HCT116 (cell line): ENCODE data around the gene EHD1. TPM values are rescaled to one million over a fixed set of nuclear protein-coding genes. Genes with fewer than 3 reads are reported as not detected.
A peak's percentile ranks its signal among the peaks of the same experiment; 100 is the strongest.

ENCODE experiments used
- ATAC-seq: fragments of 200-7000 bp; cut with Tn5 transposase; 2 replicates; pipeline ENCODE4 v1.9.1; 2020; ENCODE audit warnings: mild to moderate bottlenecking, moderate library complexity
- BruUV-seq: library from RNA; stranded (reverse); fragments of 400-500 nt; replicated peaks from 2 replicates; lab custom pipeline; 2021; lab: Mats Ljungman, UMichigan
- CTCF ChIA-PET: fragments of 300-600 bp; sonication (Branson Sonifier 250); formaldehyde crosslinking; loops from one replicate; lab custom pipeline; 2021; ENCODE audit warnings: antibody characterized with exemption; lab: Charles Lee
- POLR2A ChIA-PET: fragments of 300-600, 350-600 bp; sonication (Branson Sonifier 250); formaldehyde crosslinking; loops from one replicate; lab custom pipeline; 2021; ENCODE audit warnings: antibody characterized with exemption; lab: Charles Lee
- RAD21 ChIA-PET, 2 experiments: fragments of 300-600 bp; sonication (Branson Sonifier 250); formaldehyde crosslinking; loops; one replicate each; lab custom pipeline; 2023; ENCODE audit warnings: low total read pairs in 2 of 2; ENCODE audit not compliant: uncharacterized antibody in 2 of 2, unreplicated experiment in 2 of 2, low non-redundant PET in 1 of 2; lab: Charles Lee
- DNase-seq: peaks from one replicate; pipeline ENCODE4 v3.0.0-alpha.2; 2010; ENCODE audit warnings: low read depth, low spot score
- H2AFZ ChIP-seq: fragments of 200-600 bp; shearing (Covaris generic), sonication (generic); 2 replicates; pipeline ENCODE4 v1.6.1; 2017; ENCODE audit warnings: low read depth, mixed run types, mixed read lengths, antibody characterized with exemption, low read length; ENCODE audit not compliant: poor library complexity, severe bottlenecking
- H3K27ac ChIP-seq: 2 replicates; pipeline ENCODE4 v1.5.1; 2012; ENCODE audit warnings: low read depth, low read length
- H3K27me3 ChIP-seq: fragments of 200-600 bp; sonication (generic); 2 replicates; pipeline ENCODE4 v1.6.1; 2016; ENCODE audit warnings: mixed run types, low read length, mixed read lengths; ENCODE audit not compliant: insufficient read depth
- H3K36me3 ChIP-seq, 2 experiments: fragments of 200-500 bp in 1 of 2; fragments of 200-600 bp in 1 of 2; sonication (Bioruptor generic) in 1 of 2; sonication (generic) in 1 of 2; 2 replicates each; pipeline versions ENCODE4 v1.5.1 to v1.6.1; 2014 to 2016; ENCODE audit warnings: low read length in 2 of 2, inconsistent platforms in 1 of 2, mixed read lengths in 1 of 2, mixed run types in 1 of 2; ENCODE audit not compliant: insufficient read depth in 2 of 2, control insufficient read depth in 1 of 2
- H3K4me1 ChIP-seq, 2 experiments: fragments of 200-600 bp in 1 of 2; sonication (generic) in 1 of 2; 2 replicates each; pipeline versions ENCODE4 v1.5.1 to v1.6.1; 2012 to 2017; ENCODE audit warnings: low read length in 2 of 2, inconsistent platforms in 1 of 2, mild to moderate bottlenecking in 1 of 2, mixed read lengths in 1 of 2, mixed run types in 1 of 2, moderate library complexity in 1 of 2; ENCODE audit not compliant: insufficient read depth in 2 of 2, control insufficient read depth in 1 of 2
- H3K4me2 ChIP-seq: fragments of 200-600 bp; sonication (generic); 2 replicates; pipeline ENCODE4 v1.6.1; 2017; ENCODE audit warnings: mixed run types, low read length, mixed read lengths
- H3K4me3 ChIP-seq, 2 experiments: fragments of 200-600 bp in 1 of 2; sonication (generic) in 1 of 2; replicated peaks in 1 of 2; 2 replicates each; pipeline ENCODE4 v1.5.1; 2011 to 2016; ENCODE audit warnings: low read length in 2 of 2, control low read depth in 1 of 2, low read depth in 1 of 2, mild to moderate bottlenecking in 1 of 2, mixed read lengths in 1 of 2, mixed run types in 1 of 2
- H3K79me2 ChIP-seq: fragments of 200-600 bp; sonication (generic); 2 replicates; pipeline ENCODE4 v1.6.1; 2017; ENCODE audit warnings: mild to moderate bottlenecking, mixed run types, low read length, moderate library complexity, mixed read lengths; ENCODE audit not compliant: insufficient read depth
- H3K9ac ChIP-seq: fragments of 200-600 bp; sonication (generic); 2 replicates; pipeline ENCODE4 v1.6.1; 2016; ENCODE audit warnings: low read length, mixed read lengths
- H3K9me2 ChIP-seq: fragments of 200-600 bp; sonication (generic), shearing (Covaris generic); 2 replicates; pipeline ENCODE4 v1.6.1; 2017; ENCODE audit warnings: mixed run types, mild to moderate bottlenecking, moderate library complexity; ENCODE audit not compliant: insufficient read depth
- H3K9me3 ChIP-seq, 2 experiments: fragments of 200-500 bp in 1 of 2; fragments of 200-600 bp in 1 of 2; sonication (Bioruptor generic) in 1 of 2; sonication (generic) in 1 of 2; 2 replicates each; pipeline ENCODE4 v1.6.1; 2014 to 2017; ENCODE audit warnings: low read length in 2 of 2, mixed read lengths in 2 of 2, inconsistent platforms in 1 of 2, low read depth in 1 of 2, mild to moderate bottlenecking in 1 of 2, mixed run types in 1 of 2, moderate library complexity in 1 of 2; ENCODE audit not compliant: control insufficient read depth in 1 of 2, insufficient read depth in 1 of 2
- H4K20me1 ChIP-seq: fragments of 200-600 bp; sonication (generic), shearing (Covaris generic); 2 replicates; pipeline ENCODE4 v1.6.1; 2017; ENCODE audit warnings: mixed run types, mild to moderate bottlenecking, moderate library complexity; ENCODE audit not compliant: insufficient read depth
- EGR1 ChIP-seq: IDR thresholded peaks from 2 replicates; pipeline ENCODE4 v1.6.1; 2012; ENCODE audit warnings: low read depth
- ELF1 ChIP-seq: IDR thresholded peaks from 2 replicates; pipeline ENCODE4 v1.6.1; 2012; ENCODE audit warnings: low read depth, borderline replicate concordance
- EZH2 ChIP-seq: fragments of 200-600 bp; sonication (generic); IDR thresholded peaks from 2 replicates; pipeline ENCODE4 v1.6.1; 2017; ENCODE audit warnings: antibody characterized with exemption, mixed run types
- EZH2phosphoT487 ChIP-seq: fragments of 200-600 bp; IDR thresholded peaks from 2 replicates; pipeline ENCODE4 v1.6.1; 2018; ENCODE audit warnings: antibody characterized with exemption, borderline replicate concordance
- JUND ChIP-seq: IDR thresholded peaks from 2 replicates; pipeline ENCODE4 v1.6.1; 2012
- MAX ChIP-seq: IDR thresholded peaks from 2 replicates; pipeline ENCODE4 v1.6.1; 2012
- POLR2AphosphoS5 ChIP-seq: IDR thresholded peaks from 2 replicates; pipeline ENCODE4 v1.6.1; 2011; ENCODE audit warnings: mild to moderate bottlenecking, low read depth, low read length, moderate library complexity
- SP1 ChIP-seq: IDR thresholded peaks from 2 replicates; pipeline ENCODE4 v1.6.1; 2012; ENCODE audit warnings: low read depth
- SRF ChIP-seq: IDR thresholded peaks from 2 replicates; pipeline ENCODE4 v1.6.1; 2012; ENCODE audit warnings: low read depth
- TCF7L2 ChIP-seq: IDR thresholded peaks from 2 replicates; pipeline ENCODE4 v1.7.0; 2011; ENCODE audit warnings: borderline replicate concordance, inconsistent platforms; ENCODE audit not compliant: insufficient read depth, insufficient read length; ENCODE audit errors: extremely low read depth
- YY1 ChIP-seq: IDR thresholded peaks from 2 replicates; pipeline ENCODE4 v1.6.1; 2011; ENCODE audit warnings: low read length, low read depth, moderate library complexity, mild to moderate bottlenecking; ENCODE audit not compliant: insufficient replicate concordance; ENCODE audit errors: extremely low read depth
- ZFX ChIP-seq: fragments of 450-650 bp; IDR thresholded peaks from 2 replicates; pipeline ENCODE4 v1.6.1; 2017
- ZNF274 ChIP-seq: fragments of 200-500 bp; sonication (Bioruptor generic); IDR thresholded peaks from 2 replicates; pipeline ENCODE4 v1.6.1; 2014; ENCODE audit warnings: mild to moderate bottlenecking, low read depth, low read length, inconsistent platforms
- intact Hi-C: fragments of 100-400 bp; cut with micrococcal nuclease; formaldehyde crosslinking; loops from 2 replicates; pipeline ENCODE4 v1.10.0; 2022
- total RNA-seq: library from RNA; stranded (reverse); gene quantifications from one replicate; pipeline ENCODE4 v1.2.1, GENCODE V29; 2021; ENCODE audit not compliant: unreplicated experiment
- TF ChIP-seq, protein P1 (sequence below): IDR thresholded peaks from 2 replicates; pipeline ENCODE4 v1.6.1; 2012; ENCODE audit warnings: low read depth
- TF ChIP-seq, protein P2 (sequence below): IDR thresholded peaks from 2 replicates; pipeline ENCODE4 v1.6.1; 2011; ENCODE audit warnings: mild to moderate bottlenecking, low read length, moderate library complexity; ENCODE audit not compliant: insufficient replicate concordance; ENCODE audit errors: extremely low read depth

EHD1 gene
- total RNA-seq, 1 experiment from 2014 or later = 48.1 TPM

DNA sequence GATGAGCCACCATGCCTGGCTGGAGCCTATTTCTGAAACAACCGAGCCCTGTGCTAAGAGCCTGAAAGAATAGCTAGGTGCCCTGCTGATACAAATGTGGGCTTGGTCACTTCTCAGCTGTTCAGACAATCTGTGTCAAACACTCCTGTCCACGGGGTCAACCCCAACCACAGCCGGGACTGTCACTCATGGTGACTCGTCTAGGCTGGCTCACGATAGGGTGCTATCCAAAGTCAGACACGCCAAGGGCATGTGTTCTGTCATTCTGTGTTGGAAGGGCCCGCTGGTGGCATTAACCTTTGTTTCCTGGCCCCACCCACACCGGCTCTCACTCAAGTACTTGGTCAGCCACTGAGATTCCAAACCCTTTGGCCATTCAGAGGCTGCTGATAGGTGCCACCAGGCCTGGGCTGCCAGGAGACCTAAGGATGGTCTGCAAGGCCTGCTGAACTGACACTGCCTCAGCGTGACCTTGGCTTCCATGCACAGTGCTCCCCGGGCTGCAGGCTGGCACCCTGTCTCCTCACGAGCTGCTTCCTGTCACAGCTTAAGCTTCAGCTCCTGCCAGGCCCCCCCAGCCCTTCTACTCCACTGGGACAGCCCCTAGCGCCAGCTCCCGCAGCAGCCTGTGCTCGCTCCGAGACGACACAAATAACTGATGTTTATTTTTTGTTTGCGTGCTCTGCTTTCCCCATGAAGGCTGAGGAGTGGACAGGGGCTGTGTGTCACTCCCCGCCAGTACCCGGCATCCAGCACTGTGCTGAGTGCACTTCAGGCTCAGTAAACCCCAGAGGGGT is 19.8 kb downstream of the EHD1 start:
- DNase-seq (no peak), ATAC-seq (no peak)
- ChIA-PET RAD21 (no interaction called here), CTCF (interaction anchor here (0.9 to 1.5 kb wide), 3 partner anchors 11 to 29 kb away, joined by 3 to 5 read pairs (median 4); partner anchors contain the start of gene CDC42BPG), POLR2A (interaction anchor here (1.1 to 9.0 kb wide), 2 partner anchors 9 to 19 kb away, joined by 4 to 56 read pairs; partner anchors contain the start of gene EHD1)
- Histone ChIP-seq H2AFZ (no peak overlapping the region), H3K4me1 (peaks cover 44 to 79% of the 10 kb centered on the region in 2 experiments), H3K36me3 (peaks cover 3 to 24% of the 10 kb centered on the region in 2 experiments; a peak in 2 of 4 replicates), H3K9ac (peak overlapping the region; percentile 3; the same call in 1 of the 2 replicates), H3K4me2 (peak overlapping the region; percentile 9; the same call in 1 of the 2 replicates), H4K20me1 (no peaks in the 10 kb centered on the region), H3K27ac (peak overlapping the region; percentile 42; the same call in 1 of the 2 replicates), H3K9me3 (no peaks in the 10 kb centered on the region), H3K9me2 (no peaks in the 10 kb centered on the region), H3K27me3 (no peaks in the 10 kb centered on the region), H3K4me3 (no peak overlapping the region), H3K79me2 (peaks cover 64% of the 10 kb centered on the region)
- intact Hi-C loops = no loop called here
- BruUV-seq = no TSS peak
- TF ChIP-seq ZNF274 (no peak), ELF1 (no peak), JUND (no peak), EGR1 (no peak), SP1 (no peak), SRF (no peak), YY1 (no peak), EZH2phosphoT487 (no peak), MAX (no peak), ZFX (no peak), EZH2 (no peak), TCF7L2 (no peak), POLR2AphosphoS5 (no peak)
- TF ChIP-seq, protein P1, sequence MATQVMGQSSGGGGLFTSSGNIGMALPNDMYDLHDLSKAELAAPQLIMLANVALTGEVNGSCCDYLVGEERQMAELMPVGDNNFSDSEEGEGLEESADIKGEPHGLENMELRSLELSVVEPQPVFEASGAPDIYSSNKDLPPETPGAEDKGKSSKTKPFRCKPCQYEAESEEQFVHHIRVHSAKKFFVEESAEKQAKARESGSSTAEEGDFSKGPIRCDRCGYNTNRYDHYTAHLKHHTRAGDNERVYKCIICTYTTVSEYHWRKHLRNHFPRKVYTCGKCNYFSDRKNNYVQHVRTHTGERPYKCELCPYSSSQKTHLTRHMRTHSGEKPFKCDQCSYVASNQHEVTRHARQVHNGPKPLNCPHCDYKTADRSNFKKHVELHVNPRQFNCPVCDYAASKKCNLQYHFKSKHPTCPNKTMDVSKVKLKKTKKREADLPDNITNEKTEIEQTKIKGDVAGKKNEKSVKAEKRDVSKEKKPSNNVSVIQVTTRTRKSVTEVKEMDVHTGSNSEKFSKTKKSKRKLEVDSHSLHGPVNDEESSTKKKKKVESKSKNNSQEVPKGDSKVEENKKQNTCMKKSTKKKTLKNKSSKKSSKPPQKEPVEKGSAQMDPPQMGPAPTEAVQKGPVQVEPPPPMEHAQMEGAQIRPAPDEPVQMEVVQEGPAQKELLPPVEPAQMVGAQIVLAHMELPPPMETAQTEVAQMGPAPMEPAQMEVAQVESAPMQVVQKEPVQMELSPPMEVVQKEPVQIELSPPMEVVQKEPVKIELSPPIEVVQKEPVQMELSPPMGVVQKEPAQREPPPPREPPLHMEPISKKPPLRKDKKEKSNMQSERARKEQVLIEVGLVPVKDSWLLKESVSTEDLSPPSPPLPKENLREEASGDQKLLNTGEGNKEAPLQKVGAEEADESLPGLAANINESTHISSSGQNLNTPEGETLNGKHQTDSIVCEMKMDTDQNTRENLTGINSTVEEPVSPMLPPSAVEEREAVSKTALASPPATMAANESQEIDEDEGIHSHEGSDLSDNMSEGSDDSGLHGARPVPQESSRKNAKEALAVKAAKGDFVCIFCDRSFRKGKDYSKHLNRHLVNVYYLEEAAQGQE = no peak
- TF ChIP-seq, protein P2, sequence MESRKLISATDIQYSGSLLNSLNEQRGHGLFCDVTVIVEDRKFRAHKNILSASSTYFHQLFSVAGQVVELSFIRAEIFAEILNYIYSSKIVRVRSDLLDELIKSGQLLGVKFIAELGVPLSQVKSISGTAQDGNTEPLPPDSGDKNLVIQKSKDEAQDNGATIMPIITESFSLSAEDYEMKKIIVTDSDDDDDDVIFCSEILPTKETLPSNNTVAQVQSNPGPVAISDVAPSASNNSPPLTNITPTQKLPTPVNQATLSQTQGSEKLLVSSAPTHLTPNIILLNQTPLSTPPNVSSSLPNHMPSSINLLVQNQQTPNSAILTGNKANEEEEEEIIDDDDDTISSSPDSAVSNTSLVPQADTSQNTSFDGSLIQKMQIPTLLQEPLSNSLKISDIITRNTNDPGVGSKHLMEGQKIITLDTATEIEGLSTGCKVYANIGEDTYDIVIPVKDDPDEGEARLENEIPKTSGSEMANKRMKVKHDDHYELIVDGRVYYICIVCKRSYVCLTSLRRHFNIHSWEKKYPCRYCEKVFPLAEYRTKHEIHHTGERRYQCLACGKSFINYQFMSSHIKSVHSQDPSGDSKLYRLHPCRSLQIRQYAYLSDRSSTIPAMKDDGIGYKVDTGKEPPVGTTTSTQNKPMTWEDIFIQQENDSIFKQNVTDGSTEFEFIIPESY = no peak
